GM19328 (cell line): ENCODE measurements around the gene MED13L.
"Not testable (repeated sequence)": the region's sequence is repeated elsewhere in the genome, so short reads cannot be mapped to it uniquely, and the experiment has no call there.

ENCODE experiments used
- ATAC-seq: cut with Tn5 transposase; IDR thresholded peaks from one replicate; pipeline ENCODE4 v1.9.1; 2021; ENCODE audit warnings: mild to moderate bottlenecking, moderate library complexity; ENCODE audit not compliant: unreplicated experiment

The MED13L gene

DNA sequence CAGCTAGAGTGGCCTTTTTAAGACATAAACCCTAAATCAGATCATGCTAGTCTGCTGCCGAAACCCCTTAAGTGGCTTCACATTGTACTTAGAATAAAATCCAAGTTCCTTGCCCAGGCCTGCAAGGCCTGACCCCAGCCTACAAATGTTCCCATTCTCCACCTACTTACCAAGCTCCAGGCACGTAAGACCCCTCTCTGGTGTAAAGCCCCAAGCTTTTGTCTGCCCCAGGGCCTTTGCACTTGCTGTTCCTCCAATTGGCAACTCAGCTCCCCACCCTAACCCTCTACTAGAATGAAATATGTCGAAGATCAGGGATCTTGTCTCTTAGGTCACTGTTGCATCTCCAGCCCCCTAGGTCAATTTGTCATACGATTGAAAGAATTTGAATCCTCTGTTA, 27.1 kb upstream of the MED13L start:
- ATAC-seq = no peak

DNA sequence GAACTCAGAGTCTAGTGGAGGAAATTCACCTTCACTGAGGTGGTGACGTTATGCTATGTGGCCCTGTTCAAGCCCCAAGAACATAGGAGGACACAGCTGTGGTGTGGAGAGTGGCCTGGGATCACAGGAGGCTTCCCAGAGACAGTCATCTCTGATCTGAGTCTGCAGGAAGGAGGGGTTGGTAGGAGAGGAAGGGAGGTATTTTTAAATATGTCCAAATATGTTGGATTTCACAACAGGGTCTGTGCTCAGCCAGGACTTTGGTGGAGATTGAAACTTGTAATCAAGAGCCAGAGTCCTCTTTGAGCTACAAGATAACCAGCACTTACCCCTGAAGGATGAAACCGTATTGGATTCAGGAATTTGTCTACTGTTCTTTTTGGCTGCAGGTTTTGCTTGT, 26.4 kb upstream of the MED13L start:
- ATAC-seq = no peak

DNA sequence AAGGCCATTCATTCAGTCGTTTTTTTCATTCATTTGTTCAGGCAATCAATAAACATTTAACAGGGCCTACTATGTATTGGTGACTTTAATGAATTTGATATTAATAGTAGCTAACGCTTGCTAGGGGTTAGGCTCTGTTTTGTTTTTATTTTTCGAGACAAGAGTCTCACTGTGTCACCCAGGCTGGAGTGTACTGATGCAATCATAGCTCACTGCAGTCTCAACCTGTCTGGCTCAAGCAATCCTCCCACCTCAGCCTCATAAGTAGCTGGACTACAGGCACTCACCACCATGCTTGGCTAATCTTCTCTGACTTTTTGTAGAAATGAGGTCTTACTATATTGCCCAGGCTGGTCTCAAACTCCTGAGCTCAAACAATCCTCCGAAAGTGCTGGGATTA, 25.6 kb upstream of the MED13L start:
- ATAC-seq = no peak

DNA sequence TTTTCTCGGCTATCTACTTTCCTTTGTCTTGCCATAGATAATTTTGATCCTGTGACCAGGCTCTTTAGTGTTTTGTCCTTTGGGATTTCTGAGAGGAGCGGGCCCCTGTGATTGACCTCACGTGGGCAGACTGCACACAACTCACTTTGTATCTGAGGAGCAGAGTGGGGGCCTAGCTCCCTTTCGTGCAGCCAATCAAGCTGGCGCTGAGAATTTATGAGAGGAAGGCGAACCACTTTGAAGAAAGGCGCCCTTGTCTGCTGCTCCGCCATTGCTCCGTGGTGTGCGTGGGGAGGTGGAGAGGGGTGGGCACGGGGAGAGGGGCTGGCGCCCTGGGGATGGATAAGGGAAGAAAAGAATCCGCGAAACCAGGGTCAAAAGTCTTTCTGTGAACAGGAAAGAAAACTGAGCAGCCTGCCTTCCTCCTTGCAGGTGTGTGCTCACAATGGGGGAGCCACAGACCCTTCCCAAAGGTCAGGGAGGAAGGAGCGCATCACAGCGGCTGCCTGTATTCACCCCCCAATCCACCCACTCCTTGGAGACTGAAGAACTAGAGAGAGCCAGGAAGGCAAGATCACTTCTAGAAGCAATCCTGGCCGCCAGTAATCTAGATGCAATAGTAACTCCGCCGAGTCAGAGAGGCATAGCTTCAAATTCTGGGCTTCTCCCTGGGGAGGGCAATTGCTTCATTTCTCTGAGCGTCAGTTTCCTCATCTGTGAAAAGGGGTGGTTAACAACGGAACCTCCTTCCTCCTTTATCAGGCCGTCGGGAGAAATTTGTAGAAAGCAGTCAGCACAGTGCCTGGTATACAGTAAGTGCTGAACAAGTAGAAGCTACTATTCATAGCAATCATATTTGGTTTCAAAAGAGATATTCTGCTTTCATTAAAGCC, 24.9 kb upstream of the MED13L start:
- no peak for ATAC-seq

DNA sequence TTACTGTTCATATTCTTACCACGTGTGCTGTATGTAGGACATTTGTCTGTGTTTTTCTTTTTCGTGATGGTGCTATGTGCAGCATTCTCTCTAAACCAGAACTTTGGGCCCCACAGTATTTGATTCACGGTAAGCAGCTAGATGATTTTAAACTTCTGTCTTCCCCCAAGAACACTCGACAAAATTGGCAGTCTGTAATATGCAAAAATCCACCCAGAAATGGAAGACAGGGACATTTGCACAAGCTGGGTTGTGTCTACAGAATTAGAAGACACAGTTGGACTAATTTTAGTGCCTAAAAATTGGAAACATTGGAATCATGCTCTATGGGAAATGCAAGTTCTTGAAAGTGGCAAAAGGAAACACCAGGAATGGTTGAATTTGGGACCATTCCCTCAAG, 24.1 kb upstream of the MED13L start:
- ATAC-seq = no peak

DNA sequence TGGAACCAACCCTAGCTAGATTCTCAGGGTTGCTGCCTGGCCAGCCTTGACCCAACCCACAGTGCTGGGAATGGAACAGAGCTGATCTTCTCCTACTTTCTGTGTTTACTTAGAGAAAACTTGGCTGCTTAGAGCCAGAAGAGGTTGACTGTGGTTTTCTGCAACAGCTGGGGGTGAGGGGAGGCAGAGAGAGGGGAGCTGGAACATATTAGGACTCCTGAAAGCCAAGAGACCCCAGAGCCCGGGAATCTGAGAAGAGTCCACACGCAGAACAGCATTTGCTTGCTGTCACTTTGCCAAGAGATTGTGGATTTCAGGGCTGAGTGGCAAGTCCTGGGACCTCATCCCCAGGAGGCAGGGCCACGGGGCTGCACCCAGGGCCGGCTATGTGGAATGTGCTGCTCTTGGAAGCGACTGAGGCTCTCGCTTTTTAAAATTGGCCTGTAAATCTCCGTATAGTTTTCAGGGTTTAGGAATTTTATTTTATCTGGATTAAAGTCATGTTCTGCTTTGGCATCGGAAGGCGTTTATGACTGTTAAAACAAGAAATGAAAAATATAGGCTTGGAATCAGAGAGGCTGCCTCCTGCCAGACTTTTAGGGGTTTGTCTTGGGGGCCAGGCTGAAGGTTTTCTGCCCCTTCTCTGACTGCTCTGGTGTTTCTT, 22.3 kb upstream of the MED13L start:
- no peak for ATAC-seq

DNA sequence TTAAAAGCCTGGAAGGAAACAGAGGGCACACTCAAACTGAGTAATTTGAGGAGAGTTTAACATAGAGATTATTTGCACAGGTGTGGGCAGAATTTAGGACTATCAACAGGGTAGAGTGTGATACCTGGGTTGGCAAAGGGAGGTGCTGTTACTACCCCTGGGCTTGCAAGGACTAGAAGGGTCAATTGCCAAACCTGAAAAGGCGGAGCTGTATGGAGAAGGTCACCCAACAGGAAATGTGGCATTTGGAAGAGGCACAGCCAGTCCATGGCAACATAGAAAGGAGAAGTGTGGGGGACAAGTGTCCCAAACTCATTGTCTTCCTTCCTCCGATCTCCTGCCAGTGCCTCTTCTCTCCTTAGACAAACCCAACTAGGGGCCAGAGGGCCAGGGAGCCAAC, 21.6 kb upstream of the MED13L start:
- ATAC-seq = no peak

DNA sequence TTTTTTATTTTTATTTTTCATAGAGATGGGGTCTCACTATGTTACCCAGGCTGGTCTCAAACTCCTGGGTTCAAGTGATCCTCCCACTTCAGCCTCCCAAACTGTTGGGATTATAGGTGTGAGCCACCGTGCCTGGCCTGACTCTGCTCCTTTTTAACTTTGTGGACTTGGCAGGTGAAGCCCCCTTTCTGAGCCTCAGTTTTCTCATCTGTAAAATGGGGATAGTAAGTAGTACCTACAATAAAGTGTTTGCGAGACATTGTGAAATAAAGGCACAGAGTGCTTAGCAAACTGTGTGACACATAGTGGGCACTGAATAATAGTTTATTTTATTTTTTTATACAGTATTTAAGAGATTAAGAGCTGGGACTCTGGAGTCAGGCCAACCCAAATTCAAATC, 21.1 kb upstream of the MED13L start:
- ATAC-seq = no peak

DNA sequence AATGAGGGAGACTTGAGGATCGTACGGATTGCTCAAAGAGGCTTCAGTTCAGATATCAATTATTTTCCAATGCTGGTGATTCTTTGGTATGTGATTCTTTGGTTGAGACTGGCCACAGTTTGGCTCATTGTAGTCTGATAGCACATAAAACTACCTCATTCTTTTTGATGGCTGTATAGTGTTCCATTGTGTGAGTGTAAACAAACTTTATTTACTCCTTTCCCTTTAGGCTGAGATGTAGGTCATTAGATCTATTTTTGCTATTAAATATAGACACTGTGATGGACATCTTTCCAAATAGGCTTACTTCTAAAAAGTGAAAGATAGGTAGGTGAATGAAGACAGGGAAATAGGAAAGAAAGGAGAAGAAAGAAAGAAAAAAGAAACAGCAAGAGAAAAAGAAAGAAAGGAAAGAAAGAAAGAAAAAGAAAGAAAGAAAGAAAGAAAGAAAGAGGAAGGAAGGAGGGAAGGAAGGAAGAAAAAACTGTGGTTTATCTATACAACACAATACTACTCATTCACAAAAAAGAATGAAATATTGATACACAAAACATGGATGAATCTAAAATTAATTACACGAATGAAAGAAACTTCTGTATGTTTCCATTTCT, 19.8 kb upstream of the MED13L start:
- no peak for ATAC-seq

DNA sequence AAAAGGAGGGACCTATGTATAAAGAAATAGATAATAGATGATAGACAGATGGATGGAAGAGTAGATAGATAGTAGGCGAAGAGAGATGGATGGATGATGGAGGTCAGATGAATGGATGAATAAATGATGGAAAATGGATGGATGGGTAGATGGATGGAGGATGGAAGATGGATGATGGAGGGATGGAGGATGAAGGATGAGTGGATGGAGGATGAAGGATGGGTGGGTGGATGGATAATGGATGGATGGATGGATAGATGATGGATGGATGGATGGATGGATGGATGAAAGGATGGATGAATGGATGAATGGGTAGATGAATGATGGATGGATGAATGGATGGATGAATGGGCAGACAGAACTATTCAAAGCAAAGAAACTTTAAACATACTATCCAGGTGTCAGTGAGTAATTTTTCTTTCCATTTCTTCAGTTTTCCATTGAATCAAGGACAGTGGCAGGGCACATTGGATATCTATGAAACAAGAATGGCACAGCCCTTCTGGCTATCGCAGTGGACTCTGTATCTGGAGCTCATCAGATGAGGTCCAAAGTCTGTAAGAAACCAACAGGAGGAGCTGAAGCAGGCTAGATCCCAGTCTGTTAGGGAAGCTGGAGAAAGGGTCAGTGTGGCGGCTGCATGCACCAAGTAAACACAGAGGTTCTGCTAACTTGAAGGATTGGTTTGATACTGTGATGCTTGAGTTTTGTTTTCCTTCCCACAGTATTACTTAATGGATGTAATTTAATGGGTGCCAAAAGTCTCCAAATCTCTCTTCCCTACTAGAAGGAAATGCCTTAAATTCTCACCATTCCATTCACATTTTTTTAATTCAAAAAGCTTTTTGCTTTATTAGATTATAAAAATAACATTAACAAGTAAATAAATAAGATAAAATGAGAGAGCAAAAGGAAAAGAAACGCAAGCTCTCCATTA, 18.1 kb upstream of the MED13L start:
- no peak for ATAC-seq

DNA sequence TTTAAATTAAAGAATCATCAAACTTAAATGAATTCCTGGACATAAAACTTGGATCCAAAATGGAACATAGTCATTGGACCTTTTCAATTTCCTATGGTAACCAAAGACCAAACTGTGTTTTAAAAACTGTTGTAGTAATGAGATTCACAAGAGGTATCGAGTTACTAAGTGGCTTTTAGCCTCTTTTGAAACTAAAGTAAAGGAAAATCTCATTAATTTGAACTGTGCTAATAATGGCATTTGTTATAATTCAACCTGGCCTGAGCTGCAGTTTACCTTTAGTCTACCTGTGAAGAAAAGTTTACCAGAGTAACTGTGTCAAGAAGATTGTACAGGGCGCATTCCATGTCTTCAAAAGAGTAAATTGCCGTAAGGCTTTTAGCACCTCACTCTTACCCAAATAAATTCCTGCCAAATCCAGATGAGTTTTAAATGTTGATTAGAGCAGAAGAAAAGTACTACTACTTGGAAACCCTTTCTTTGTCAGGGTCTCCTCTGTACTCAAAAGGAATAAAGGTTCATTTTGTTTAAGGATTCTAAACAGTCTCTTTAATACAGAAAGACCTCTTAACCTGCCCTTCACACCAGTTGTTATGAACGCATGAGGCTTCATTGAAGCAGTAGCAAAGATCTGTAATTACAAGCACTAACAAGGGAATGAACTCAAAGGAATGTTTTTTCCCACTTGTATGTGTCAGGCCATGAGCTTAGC, 17.1 kb upstream of the MED13L start:
- no peak for ATAC-seq

DNA sequence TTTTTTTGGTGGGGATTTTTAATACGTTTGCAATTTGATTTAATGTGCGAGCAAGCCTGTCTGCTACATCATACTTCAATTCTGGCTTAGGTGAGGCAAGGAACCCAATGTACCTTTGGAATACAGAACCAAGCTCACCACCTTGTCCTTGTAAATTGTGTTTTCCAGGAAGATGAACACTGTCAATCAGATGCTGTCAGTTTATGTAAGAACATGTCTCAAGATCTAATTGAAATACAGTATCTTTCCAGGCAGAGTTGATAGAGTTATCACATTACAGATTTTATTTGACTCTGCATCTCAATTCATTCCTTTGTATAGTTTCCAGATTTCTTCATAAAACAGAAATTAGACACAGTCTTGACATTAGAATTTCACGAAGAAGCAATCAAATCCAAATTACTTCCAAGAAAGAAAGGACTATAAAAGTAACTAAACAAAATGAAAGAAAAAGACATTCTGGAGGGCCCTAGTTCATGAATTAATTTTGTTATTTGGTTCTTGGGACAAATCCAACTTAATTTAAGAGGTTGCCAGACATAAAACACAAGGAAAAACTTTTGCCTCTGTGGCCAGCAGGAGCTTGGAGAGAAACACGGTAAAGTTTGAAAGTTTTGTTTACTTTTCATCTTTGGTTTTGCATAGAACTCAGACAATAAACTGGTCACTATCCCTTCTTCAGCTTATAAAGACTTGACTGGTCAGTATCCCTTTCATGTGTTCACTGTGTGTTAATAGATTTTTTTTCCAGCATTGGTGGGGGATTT, 16.4 kb upstream of the MED13L start:
- ATAC-seq = no peak

DNA sequence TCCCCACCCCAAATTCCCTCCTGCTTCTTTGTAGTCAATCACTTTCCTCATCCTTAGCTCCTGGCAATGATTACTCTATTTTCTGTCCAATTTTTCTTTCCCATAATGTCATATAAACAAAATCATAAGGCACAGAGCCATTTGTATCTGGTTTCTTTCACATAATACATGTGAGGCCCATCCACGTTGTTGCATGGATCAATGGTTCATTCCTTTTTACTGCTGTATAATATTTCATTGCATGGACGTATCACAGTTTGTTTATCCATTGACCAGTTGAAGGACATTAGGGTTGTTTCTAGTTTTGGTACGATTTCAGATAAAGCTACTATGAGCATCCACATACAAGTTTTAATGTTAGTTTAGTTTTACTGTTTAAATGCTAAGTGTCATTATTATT, 13.7 kb upstream of the MED13L start:
- no peak for ATAC-seq

DNA sequence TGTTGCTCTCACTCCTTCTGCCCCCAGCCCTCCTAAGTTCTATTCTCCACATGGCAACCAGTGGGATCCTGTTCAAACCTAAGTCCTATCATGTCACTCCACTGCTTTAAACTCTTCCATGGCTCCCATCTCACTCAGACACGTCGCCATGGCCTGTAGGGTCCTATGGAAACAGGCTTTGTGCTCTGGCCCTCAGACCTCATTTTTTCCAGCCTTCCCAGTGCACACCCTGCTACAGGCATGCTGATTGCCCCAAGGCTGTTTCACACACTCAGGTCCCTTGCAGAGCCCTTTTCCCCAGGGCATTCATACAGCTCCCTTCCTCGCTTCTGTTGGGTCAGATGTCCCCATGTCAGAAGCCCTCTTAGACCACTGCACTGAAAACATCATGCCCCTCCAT, 11.2 kb upstream of the MED13L start:
- no peak for ATAC-seq

DNA sequence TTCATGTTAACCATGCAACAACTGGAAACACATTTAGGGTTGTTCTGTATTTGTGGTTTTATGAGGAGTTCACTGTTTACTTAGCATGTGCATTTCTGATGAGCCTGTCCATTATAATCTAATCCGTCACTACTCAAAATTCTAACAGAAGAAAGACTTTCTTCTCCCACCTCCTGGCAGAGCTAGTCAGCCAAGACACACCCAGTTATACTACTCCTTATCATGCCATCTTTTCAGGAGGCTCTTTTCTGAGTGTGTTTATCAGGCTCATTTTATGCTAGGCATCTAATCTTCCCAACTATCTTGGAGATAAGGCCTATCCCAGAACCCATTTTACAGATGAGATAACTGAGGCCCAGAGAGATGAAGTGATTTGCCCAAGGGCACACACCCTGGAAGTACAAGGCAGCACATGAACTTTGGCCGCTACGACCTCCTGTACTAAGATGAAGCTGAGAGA, 10.4 kb upstream of the MED13L start:
- ATAC-seq = no peak

DNA sequence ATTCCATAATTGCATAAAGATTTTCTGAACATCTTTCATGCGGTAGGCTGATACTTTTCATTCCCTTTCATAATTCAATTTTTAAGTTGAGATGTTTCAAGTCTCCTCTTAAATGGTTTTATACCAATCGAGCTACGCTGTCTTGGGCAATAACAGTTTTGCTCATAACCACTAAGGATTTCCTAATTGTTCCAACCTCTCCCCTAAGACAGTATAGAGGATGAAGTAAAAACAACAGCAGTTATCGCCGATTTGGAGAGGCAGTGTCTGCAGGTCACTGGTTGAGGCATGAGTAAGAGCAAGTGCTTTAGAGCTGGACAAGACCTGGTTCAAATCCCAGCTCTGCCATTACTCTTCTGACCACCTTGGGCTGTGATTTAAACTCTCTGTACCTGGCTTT, 6.9 kb upstream of the MED13L start:
- no peak for ATAC-seq

DNA sequence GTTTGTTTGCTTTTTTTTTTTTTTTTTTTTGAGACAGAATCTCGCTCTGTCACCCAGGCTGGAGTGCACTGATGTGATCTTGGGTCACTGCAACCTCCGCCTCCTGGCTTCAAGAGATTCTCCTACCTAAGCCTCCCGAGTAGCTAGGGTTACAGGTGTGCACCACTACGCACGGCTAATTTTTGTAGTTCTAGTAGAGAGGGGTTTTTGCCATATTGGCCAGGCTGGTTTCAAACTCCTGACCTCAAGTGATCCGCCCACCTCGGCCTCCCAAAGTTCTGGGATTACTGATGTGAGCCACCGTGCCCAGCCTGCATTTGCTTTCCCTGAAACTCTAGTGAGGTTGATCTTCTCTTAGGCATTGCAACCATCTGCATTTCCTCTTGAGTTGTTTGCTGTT, 6.4 kb upstream of the MED13L start:
- not testable (repeated sequence) for ATAC-seq

DNA sequence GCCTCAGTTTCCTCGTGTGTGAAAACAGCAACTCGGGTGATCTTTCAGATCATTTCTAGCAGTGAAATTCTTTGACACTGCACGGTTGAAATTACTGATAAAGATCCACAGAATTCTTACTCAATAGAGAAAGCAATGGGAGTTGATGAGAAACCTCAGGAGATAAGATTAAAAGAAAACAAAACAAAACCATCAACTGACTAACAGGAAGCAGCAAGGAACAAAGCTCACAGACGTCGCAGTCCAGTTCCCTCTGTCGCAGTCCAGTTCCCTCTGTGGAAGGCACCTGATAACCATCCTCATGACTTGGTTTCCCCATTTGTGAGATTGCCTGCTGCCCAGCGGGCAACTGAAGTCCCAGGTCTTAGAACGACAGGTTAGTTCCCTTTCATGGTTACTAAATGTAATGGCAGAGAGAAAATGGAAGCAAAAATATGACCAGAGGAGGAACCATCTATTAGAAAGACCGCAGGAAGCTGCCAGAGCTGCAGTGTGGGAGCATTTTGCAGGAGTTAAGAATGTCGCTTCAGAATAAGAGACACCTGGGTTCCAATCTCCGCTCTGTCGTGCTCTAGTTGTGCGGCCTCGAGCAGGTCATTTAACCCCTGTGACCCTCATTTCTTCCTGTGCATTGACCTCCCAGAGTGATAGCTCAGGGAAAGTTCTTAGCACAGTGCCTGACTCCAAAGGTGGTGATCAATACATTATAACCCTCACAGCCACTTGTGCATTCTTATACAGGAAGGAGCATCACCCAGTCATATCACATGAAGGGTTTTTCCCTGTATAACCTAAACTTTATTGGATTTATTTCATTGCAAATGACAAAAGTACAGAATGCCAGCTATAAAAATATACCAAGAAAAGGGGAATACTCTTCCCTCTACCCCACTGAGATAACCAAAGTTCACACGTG, 5.1 kb upstream of the MED13L start:
- no peak for ATAC-seq
